SIG-M5 treated with dmso at 0.1 percent for 504 hours (cell line): ENCODE measurements around the gene ULK4.
"Not testable (repeated sequence)": the region's sequence is repeated elsewhere in the genome, so short reads cannot be mapped to it uniquely, and the experiment has no call there.

Source experiments
- DNase-seq: peaks from one replicate; lab custom pipeline; 2025; ENCODE audit not compliant: unreplicated experiment; lab: John Stamatoyannopoulos, UW

Gene ULK4

DNA sequence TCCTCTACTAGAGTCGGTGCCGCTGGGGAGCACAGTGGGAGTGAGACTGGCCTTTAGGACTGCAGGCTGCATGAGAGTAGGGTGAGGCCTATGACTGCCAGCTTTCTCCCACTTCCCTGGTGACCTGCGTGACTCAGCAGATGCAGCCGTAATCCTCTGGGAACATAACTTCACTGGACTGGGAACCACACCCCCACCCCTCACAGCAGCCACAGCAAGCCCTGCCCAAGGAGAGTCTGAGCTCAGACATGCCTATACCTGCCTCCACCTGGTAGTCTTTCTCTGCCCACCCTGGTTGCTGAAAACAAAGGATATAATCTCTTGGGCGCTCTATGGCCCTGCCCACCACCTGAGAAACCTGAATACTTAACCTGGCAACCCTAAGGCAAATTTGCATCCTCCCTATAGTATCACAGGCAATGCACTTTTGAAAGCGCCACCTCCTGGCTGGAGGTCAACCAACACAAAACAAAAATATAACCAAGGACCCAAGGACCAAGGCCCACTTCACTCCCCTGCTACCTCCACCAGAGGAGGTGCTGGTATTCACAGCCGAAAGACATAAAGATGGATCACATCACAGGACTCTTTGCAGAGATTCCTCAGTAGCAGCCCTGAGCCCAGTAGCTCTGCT, 453.7 kb downstream of the ULK4 start:
- no peak for DNase-seq

DNA sequence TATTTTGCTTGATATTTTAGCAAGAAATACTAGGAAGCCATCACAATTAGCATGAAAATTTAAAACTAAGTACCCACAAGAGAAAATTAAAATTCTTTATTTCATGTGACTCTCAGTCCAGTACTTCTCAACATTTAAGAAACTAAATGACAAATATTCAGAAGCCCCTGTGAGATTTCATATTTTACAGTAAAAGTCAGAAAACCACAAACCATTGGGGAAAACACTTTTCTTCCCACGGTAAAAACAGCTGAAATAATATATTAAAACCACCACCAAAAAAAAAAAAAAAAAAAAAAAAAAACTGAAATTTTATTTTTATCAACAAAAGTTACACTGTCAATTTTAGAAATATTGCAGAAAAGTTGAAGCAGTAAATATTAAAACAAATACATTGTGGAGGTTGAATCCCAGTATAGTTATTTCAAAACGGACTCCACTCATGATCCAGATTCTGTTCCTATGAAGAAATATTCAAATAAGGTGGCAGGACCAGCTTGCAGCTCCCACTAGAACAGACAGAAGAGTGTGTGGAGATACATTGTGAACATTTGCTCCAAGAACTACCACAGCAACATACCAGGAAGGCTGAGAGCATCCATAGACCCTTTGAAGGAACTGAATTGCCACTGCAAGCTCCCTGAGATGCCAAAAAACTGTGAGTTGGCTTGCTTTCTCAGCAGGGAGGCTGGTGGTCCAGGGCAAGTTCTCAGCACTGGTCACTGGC, 454.4 kb downstream of the ULK4 start:
- no peak for DNase-seq

DNA sequence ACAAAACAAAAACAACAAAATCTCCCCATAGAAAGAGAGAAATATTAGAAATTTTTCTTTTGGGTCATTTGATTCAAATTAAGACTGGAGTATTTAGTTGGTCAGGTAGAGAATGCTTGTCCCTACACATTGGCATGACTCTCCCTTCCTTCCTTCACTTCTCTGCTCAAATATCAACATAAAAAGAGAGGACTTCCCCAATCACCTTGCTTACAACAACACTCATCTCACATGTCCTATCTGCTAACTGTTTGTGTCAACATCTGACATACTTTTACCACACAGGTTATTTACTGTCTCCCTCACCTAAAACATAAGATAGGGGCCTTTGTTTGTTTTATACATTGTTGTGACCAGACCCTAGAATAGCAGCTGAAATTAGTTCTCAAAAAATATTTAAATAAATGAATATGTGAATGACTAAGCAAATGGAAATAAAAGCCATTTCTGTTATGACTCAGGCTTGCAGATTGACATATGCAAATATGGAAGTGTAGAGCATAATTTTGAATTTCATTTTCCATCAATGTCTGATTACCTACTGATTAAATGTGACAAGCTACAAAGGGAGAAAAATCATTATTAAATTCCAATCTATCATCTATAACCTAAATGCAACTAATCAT, 457.8 kb downstream of the ULK4 start:
- no peak for DNase-seq

DNA sequence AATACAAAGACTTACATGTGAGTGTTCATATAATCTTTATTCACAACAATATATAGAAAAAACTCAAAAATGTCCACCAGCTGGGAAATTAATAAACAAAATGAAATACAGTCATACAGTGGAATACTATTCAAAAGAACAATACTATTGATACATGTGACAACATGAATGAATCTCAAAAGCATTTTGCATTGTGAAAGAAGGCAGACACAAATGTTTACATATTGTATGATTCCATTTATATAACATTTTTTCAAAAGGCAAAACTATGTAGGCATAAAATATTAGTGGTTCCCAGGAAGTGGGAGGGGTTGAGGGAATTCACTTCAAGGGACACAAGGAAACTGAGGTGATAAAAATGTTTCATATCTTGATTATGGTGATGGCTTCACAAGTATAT, 459.4 kb downstream of the ULK4 start:
- no peak for DNase-seq

DNA sequence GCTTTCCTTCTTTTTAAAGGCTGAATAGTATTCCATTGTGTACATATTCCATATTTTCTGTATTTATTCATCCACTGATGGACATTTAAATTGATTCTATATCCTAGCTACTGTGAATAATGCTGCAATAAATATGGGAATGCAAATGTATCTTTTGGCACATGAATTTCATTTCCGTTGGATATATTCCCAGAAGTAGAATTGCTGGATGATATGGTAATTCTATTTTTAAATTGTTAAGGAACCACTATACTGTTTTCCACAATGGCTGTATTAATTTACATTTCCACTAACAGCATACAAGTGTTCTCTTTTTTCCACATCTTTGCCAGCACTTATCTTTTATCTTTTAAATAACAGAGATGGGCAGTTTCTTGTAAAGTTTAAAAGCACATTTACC, 459.9 kb downstream of the ULK4 start:
- DNase-seq = no peak

DNA sequence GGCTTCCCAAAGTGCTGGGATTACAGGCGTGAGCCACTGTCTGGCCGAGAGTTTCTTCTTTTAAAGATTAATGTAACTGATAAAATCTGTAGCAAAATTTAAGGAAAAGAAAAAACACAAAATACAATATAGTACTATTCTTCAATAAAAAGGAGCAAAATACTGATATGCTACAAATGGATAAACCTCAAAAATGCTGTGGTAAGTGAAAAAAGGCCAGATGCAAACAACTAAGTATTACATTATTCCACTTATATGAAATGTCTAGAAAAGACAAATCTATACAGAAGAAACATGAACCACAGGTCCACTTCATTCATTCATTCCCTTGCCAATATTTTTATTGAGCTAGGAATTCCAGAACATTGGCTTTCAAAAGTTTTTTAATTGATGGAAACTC, 463.1 kb downstream of the ULK4 start:
- no peak for DNase-seq

DNA sequence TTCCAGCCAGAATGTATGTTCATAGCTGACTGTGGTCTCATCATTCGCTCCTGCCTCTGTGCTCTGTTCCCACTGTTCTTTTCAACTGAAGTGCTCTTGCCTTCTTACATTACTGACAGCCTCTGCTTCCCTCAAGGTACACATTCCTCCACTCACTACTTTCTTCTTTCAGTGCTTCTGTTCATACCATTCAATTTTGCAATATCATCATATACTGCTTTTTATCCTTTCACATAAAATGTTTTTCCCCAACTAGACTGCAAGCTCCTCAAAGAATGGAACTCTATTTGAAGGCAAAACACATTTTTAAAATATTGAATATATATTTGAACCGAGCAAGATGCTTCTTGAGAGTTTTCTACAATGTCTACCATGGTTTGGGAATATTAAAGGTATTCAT, 471.5 kb downstream of the ULK4 start:
- DNase-seq = no peak

DNA sequence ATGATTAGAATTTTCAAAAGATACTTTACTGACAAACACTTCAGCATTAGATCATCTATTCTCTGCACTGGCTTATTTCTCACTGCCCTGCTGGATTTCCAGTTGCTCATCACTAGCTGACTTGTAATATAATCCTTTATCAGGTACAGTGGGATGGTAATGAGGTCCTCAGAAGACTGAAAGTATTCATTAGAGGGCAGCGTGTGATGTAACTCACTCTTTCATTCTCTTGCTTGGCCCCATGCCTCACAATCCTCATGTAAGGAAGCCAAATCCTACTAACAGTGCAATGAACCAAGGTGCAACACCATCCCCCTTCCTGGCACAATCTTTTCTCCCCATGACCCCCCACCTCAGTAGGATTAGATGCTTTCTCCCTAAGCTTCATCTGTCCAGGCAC, 472.7 kb downstream of the ULK4 start:
- DNase-seq = no peak

DNA sequence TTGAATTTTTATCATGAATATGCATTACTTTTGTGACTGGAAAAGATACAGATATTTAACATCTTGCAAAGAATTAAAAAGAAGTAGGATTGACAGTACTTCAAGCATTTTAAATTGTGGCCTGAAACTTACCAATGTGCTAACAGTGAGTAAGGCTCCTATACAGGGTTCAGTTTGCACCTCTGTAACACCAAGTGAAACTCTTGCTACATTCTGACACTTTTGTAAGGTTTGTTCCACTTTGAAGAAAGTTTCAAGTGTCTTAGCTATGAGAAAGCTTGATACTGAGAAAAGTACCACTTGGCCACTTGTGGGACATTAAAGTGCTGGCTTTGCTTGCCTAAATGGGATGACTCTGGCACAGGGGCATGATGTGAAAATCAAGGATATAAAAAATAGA, 473.4 kb downstream of the ULK4 start:
- no peak for DNase-seq

DNA sequence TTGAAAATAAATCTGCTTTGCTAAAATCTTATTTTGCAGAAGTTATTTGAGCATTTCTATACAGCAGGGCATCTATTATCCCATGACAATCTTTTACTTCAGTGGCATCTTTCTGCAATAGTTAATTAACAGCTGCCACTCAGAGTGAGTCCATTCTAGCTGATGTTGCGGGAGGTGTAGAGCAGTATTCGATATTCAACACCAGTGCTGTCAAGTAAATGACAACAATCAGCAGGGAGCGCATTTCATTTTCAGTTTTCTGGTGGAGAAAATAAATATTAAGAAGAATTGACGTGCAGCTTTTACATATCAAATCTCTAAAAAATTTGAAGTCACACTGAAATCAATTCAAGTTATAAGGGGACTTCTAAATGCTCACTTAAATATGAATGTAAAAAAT, 476.4 kb downstream of the ULK4 start:
- DNase-seq = no peak

DNA sequence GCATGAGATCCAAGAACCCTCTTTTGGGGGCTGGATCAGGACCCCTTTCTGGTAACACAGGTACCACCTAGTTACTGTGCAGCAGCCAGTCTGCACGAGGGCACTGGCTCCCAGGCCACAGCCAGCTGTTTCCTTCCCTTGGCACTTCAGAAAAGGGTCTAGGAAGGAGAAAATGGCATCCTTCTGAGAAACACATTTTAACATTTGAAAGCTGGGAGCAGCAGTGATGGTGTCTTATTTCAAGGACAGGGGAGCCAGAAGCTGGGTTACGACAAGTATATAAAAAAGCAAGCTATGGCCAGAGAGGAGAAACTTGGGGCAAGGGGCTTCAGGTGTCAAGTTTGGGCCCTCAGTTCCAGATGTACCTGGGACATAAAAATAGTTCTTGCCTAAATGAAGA, 479.8 kb downstream of the ULK4 start:
- no peak for DNase-seq

DNA sequence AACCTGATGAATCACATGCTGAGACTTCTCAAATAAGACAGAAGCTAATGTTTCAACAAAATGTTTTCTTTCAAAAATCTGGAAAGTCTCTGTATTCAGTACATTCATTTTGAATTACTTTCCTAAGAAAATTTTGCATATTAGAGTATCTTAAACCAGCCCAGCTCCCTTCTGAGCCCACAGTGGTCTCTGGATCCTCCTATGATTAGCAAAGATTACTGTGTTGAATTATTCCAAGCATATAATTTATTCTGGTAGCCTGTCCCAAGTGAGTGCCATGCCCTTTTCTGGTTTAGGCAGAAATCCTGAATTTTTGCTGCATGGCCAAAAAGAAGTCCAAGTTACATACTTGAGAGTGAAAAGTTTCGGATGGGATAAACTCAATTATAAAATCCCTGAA, 483.6 kb downstream of the ULK4 start:
- DNase-seq = no peak

DNA sequence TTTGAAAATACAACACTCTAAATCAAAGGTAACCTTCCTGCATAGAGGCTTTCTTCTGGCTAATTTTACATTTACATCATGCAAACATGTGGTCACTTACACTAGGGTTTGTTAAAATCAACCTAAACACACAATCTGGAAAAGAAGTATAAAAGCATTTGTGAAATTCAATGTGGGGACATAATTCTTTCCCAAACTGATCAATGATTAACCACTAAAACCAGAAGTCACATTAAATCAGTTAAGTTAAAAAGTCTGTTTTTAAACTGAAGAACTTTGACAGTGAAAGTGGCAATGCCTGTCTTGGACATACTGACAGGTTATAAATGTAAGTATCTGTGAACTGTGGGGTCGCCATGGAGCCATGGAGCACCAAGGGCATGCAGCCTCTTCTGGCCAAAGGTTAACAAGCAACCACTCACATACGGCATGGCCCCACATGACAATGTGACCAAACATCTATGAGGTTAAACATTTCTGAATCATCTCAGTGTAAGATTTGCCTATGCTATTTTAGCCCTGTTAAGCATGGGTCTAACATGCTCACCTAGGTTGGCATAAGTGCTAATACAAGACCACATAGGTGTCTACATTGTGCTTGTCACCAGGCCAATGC, 484.4 kb downstream of the ULK4 start:
- DNase-seq = no peak

DNA sequence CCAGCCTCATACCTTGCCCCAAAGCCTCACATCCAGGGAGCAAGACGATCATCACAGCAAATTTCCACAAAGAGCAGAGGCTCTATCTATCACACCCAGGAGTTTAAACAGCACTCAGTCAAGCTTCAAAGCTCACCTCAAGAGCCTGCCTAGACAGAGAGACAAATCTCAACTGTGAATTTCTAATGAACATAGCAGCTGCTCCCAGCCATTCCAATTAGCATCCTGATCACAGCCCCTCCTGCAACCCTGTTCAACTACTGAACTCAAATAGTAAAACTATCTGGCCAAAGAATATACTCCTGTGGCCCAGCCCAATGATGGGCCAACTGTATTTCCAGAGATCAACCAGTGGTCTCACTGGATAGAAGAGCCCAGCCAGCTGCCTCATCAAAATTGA, 492.8 kb downstream of the ULK4 start:
- DNase-seq = no peak

DNA sequence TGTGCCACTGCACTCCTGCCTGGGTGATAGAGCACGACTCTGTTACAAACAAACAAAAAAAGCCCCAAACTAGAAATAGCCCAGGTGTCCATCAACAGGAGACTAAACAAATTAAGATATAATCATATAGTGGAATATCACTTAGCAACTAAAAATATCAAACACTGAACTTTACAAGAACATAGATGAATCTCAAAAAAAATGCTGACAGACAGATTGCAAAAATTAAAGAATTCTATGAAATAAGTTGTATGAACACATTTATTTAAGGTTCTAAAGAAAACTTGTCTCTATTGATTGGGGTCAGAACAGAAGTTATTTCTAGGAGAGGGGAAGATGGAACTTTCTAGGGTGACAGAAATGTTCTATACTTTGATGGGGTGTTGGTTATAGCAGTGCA, 494.4 kb downstream of the ULK4 start:
- no peak for DNase-seq

DNA sequence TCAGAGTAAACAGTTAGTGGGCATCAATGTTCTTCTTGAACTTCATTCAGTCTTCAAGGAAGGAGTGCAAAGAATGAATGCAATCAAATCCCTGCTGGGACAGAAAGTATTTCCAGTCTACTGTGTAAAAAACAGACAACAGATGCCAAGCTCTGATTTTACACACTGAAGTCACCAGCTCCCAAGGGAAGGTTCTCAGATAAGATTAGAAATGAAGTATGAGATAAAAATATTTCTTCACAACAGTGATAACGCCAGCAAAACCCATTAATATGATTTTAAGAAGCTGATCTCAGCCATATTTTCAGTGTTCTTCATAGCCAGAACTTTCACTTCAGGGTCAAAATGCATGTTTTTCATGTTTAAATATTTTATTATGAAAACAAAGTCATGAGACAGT, 497.0 kb downstream of the ULK4 start:
- DNase-seq = no peak

DNA sequence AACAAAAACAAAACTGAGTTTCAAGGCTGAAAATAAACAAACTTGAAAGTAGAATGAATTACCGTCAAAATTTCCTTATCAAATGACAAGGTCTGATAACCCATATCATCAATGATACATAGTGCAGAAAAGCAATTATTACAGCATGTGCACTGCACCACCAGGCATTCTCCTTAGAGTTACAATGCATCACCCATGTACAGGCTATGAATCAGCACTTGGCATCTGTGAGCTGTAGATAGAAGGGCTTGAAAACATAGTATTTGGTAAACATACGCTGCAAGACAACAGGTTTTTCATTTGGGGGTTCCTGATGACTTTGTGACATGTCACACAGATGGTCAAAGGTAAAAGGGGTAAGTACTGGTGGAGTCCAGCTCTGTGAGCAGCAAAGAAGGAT, 497.5 kb downstream of the ULK4 start:
- no peak for DNase-seq

DNA sequence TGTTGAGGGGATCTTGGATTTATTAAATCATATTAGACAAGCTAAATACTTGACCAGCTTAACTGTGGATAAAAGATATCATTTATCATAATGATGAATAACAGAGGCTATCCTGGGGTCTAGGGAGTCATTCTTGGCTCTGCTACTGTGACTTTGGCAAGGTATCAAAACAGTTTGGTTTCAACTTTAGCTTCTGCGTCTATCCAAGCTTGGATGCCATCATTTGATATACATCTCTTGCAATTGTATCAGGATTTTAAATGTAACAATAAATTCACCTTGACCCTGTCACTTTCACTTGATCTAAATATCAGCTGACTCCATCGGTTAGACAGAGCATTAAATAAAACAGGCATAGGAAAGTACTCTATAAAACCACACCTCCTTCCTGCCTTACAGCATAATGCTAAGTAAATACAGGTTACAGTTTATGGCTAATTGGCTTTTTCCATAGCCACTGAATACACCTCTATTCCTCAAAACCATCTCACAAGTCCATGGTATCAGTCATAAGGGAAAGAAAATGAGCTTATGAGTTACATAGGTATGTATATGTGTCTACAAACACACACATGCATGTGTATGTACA, 499.7 kb downstream of the ULK4 start:
- no peak for DNase-seq

DNA sequence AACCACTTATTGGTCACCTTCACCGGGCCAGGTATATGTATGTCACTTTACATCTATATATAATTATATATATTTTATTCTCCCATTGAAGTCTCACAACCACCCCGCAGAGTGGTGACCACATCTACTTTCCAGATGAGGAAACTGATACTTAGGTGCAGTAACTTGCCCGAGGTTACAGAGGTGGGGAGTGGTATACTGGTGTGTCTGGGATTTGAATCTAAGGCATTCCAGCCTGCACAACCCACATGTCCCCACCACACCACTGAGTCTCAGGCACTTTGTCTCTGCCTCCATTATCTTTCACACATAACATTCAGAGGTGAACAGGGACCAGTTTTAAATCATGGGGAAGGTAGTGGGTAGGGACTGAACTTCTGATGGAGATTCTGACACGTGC, 501.2 kb downstream of the ULK4 start:
- DNase-seq = no peak

DNA sequence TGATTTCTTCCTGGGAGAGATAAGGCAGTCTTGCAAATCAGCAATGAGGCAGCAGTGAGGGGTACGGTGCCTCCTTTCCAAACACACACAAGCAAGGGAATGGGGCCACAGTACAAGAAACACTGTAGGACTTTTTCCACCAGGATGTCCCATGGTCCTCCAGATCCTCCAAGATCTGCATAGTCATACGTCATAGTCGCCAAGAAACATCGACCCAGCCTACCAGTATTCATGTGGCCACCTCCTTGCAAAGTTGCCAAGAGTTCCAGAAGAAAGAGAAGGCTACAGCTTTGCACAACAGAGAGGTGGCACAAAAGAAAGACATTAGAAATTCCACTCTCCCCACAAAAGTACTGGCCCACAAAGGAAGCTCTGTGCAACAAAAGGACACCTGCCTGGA, 504.7 kb downstream of the ULK4 start:
- DNase-seq = no peak

DNA sequence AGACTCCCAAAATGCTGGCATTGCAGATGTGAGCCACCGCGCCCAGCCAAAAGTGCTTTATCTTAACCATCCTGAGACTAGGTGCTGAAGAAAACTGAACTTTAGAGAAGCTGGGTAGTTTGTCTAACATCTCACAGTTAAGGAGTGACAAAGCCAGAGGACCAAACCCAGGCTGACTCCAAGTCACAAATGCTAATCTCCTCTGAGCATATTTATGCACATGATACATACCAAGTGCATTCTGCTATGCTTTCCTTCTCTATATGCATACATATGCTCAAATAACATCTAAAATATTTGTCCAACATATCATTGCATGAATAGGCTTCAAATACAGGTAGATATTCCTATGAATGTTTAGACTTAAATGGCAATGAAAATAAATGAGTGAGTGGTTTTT, 505.7 kb downstream of the ULK4 start:
- DNase-seq = no peak

DNA sequence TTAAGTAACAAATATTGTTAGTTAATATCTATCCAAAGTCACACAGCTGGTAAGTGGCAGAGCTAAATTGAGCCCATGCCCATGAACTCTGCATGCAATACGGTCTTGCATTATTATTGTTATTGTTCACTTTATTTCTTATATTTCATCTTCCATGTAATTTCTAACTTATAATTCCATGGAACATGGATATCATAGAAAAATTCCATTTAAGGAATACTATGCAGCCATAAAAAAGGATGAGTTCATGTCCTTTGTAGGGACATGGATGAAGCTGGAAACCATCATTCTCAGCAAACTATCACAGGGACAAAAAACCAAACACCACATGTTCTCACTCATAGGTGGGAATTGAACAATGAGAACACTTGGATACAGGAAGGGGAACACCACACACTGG, 508.3 kb downstream of the ULK4 start:
- not testable (repeated sequence) for DNase-seq
